IMR-90 (cell line): ENCODE results near the gene CDK17. TPM values are rescaled to one million over a fixed set of nuclear protein-coding genes. Genes with fewer than 3 reads are reported as not detected.

ENCODE experiments used
- ATAC-seq: fragments of 200-7000 bp; cut with Tn5 transposase; 2 replicates; pipeline ENCODE4 v1.9.1; 2020; ENCODE audit warnings: low read depth, mild to moderate bottlenecking, moderate library complexity
- BruUV-seq: library from RNA; stranded (reverse); fragments of 400-500 nt; replicated peaks from 2 replicates; lab custom pipeline; 2021; lab: Mats Ljungman, UMichigan
- CTCF ChIA-PET: fragments of 300-600 bp; formaldehyde crosslinking; extraction: SDS; loops from one replicate; lab custom pipeline; 2021; ENCODE audit warnings: antibody characterized with exemption; lab: Yijun Ruan, JAX
- POLR2A ChIA-PET: fragments of 300-600 bp; sonication (Branson Sonifier 250); formaldehyde crosslinking; loops from one replicate; lab custom pipeline; 2022; ENCODE audit warnings: antibody characterized with exemption; ENCODE audit not compliant: unreplicated experiment; lab: Charles Lee
- DNase-seq: peaks from one replicate; pipeline ENCODE4 v3.0.0; 2013
- H2AFZ ChIP-seq: replicated peaks from 2 replicates; pipeline ENCODE3; 2013; ENCODE audit warnings: low read length, mild to moderate bottlenecking; ENCODE audit not compliant: poor library complexity
- H2AK5ac ChIP-seq: 2 replicates; pipeline ENCODE4 v1.6.1; 2013; ENCODE audit warnings: low read depth, low read length, inconsistent platforms
- H2AK9ac ChIP-seq: replicated peaks from 2 replicates; pipeline ENCODE3; 2013; ENCODE audit warnings: mild to moderate bottlenecking, low read depth, low read length, moderate library complexity; ENCODE audit not compliant: poor library complexity
- H2BK120ac ChIP-seq: 2 replicates; pipeline ENCODE4 v1.6.1; 2013; ENCODE audit warnings: low read depth, low read length, inconsistent platforms
- H2BK15ac ChIP-seq: 3 replicates; pipeline ENCODE4 v1.6.1; 2013; ENCODE audit warnings: low read depth, low read length, inconsistent platforms
- H2BK20ac ChIP-seq: 2 replicates; pipeline ENCODE4 v1.6.1; 2013; ENCODE audit warnings: low read depth, mild to moderate bottlenecking, inconsistent platforms, low read length, moderate library complexity
- H2BK5ac ChIP-seq: 2 replicates; pipeline ENCODE4 v1.6.1; 2013; ENCODE audit warnings: mild to moderate bottlenecking, low read depth, low read length, inconsistent platforms; ENCODE audit not compliant: poor library complexity, severe bottlenecking
- H3K14ac ChIP-seq: replicated peaks from 2 replicates; pipeline ENCODE4 v1.6.1; 2013; ENCODE audit warnings: low read depth, low read length, inconsistent platforms
- H3K18ac ChIP-seq: 2 replicates; pipeline ENCODE4 v1.6.1; 2013; ENCODE audit warnings: low read depth, low read length, control low read depth
- H3K23ac ChIP-seq: 2 replicates; pipeline ENCODE4 v1.6.1; 2013; ENCODE audit warnings: low read depth, low read length, inconsistent platforms
- H3K27ac ChIP-seq: 2 replicates; pipeline ENCODE4 v1.5.1; 2013; ENCODE audit warnings: mild to moderate bottlenecking, control low read depth, low read length; ENCODE audit not compliant: insufficient read depth
- H3K27me3 ChIP-seq: 2 replicates; pipeline ENCODE4 v1.6.1; 2013; ENCODE audit warnings: low read length; ENCODE audit not compliant: control insufficient read depth, insufficient read depth
- H3K36me3 ChIP-seq: 2 replicates; pipeline ENCODE4 v1.6.1; 2013; ENCODE audit warnings: low read length, mixed read lengths; ENCODE audit not compliant: control insufficient read depth, insufficient read depth
- H3K4ac ChIP-seq: 2 replicates; pipeline ENCODE4 v1.6.1; 2013; ENCODE audit warnings: low read depth, low read length, inconsistent platforms
- H3K4me1 ChIP-seq: 2 replicates; pipeline ENCODE4 v1.6.1; 2013; ENCODE audit warnings: low read length, mixed read lengths; ENCODE audit not compliant: control insufficient read depth, insufficient read depth
- H3K4me2 ChIP-seq: 2 replicates; pipeline ENCODE4 v1.6.1; 2013; ENCODE audit warnings: low read depth, mild to moderate bottlenecking, control low read depth, low read length, moderate library complexity
- H3K4me3 ChIP-seq: 2 replicates; pipeline ENCODE4 v1.5.1; 2013; ENCODE audit warnings: low read depth, mild to moderate bottlenecking, control low read depth, low read length, moderate library complexity; ENCODE audit not compliant: insufficient read depth
- H3K56ac ChIP-seq: 2 replicates; pipeline ENCODE4 v1.6.1; 2013; ENCODE audit warnings: low read length, inconsistent platforms; ENCODE audit not compliant: insufficient read depth; ENCODE audit errors: extremely low read depth
- H3K79me1 ChIP-seq, 2 experiments: 2 replicates each; pipeline ENCODE4 v1.6.1; 2013; ENCODE audit warnings: low read length in 2 of 2, inconsistent platforms in 1 of 2, low read depth in 1 of 2
- H3K9ac ChIP-seq: 2 replicates; pipeline ENCODE4 v1.6.1; 2013; ENCODE audit warnings: low read depth, low read length, control low read depth
- H3K9me1 ChIP-seq: 2 replicates; pipeline ENCODE4 v1.6.1; 2013; ENCODE audit warnings: low read length, inconsistent platforms; ENCODE audit not compliant: insufficient read depth
- H3K9me3 ChIP-seq: 2 replicates; pipeline ENCODE4 v1.6.1; 2013; ENCODE audit warnings: low read length; ENCODE audit not compliant: control insufficient read depth, insufficient read depth
- H4K20me1 ChIP-seq: 2 replicates; pipeline ENCODE4 v1.6.1; 2013; ENCODE audit warnings: low read length, inconsistent platforms; ENCODE audit not compliant: insufficient read depth
- H4K5ac ChIP-seq: 2 replicates; pipeline ENCODE4 v1.6.1; 2013; ENCODE audit warnings: mild to moderate bottlenecking, low read depth, low read length, control low read depth
- H4K8ac ChIP-seq, 2 experiments: 2 replicates each; pipeline ENCODE4 v1.6.1; 2013; ENCODE audit warnings: low read depth in 2 of 2, low read length in 2 of 2, control low read depth in 1 of 2, inconsistent platforms in 1 of 2
- H4K91ac ChIP-seq: 2 replicates; pipeline ENCODE4 v1.6.1; 2013; ENCODE audit warnings: low read depth, low read length, inconsistent platforms; ENCODE audit not compliant: insufficient read depth
- BHLHE40 ChIP-seq: fragments of 150-350 bp; IDR thresholded peaks from 2 replicates; pipeline ENCODE4 v1.6.1; 2016; ENCODE audit warnings: mild to moderate bottlenecking, low read depth, low read length
- CTCF ChIP-seq: conservative IDR thresholded peaks from 2 replicates; pipeline ENCODE4 v1.5.1; 2012; ENCODE audit warnings: mild to moderate bottlenecking, low read depth, low read length, improper control_type of control experiment
- FOS ChIP-seq: fragments of 150-350 bp; IDR thresholded peaks from 2 replicates; pipeline ENCODE4 v1.6.1; 2016; ENCODE audit warnings: low read depth, low read length
- MAFK ChIP-seq: IDR thresholded peaks from 2 replicates; pipeline ENCODE4 v1.6.1; 2012; ENCODE audit warnings: low read depth, low read length, improper control_type of control experiment
- MAZ ChIP-seq: IDR thresholded peaks from 2 replicates; pipeline ENCODE4 v1.6.1; 2012; ENCODE audit warnings: low read depth, mild to moderate bottlenecking, low read length, improper control_type of control experiment, moderate library complexity, borderline replicate concordance
- NFE2L2 ChIP-seq: fragments of 150-350 bp; IDR thresholded peaks from 2 replicates; pipeline ENCODE4 v1.6.1; 2016; ENCODE audit warnings: low read depth, mild to moderate bottlenecking, low read length
- RAD21 ChIP-seq: IDR thresholded peaks from 2 replicates; pipeline ENCODE4 v1.6.1; 2012; ENCODE audit warnings: low read length, improper control_type of control experiment
- RCOR1 ChIP-seq: IDR thresholded peaks from 2 replicates; pipeline ENCODE4 v1.6.1; 2012; ENCODE audit warnings: mild to moderate bottlenecking, low read length, improper control_type of control experiment; ENCODE audit not compliant: insufficient replicate concordance
- RFX5 ChIP-seq: IDR thresholded peaks from 2 replicates; pipeline ENCODE4 v1.8.0; 2012; ENCODE audit warnings: low read depth, mild to moderate bottlenecking, low read length, moderate library complexity
- SMC3 ChIP-seq: fragments of 150-350 bp; IDR thresholded peaks from 2 replicates; pipeline ENCODE4 v1.6.1; 2016; ENCODE audit warnings: low read depth, mild to moderate bottlenecking, antibody characterized with exemption, low read length, moderate library complexity
- USF2 ChIP-seq: fragments of 150-350 bp; IDR thresholded peaks from 2 replicates; pipeline ENCODE4 v1.6.1; 2017; ENCODE audit warnings: mild to moderate bottlenecking, antibody characterized with exemption, low read length, low read depth
- WGBS, 2 experiments: methylation state at CpG; one replicate each; pipeline versions ENCODE4 v1.1.5 to v1.1.7; 2013; ENCODE audit warnings: missing lambda C conversion rate in 2 of 2; ENCODE audit not compliant: insufficient read length in 1 of 2; ENCODE audit errors: extremely low coverage in 2 of 2; 5-methylcytosine and 5-hydroxymethylcytosine counted together
- dilution Hi-C: fragments of 300-500 bp; cut with HindIII; formaldehyde crosslinking; loops from one replicate; pipeline ENCODE4 v1.14.3; 2018; ENCODE audit warnings: low sequenced_read_pairs; ENCODE audit not compliant: unreplicated experiment
- in situ Hi-C: fragments of 300-500 bp; cut with MboI; formaldehyde crosslinking; loops from 3 replicates; pipeline ENCODE4 v1.14.3; 2019; ENCODE audit warnings: low sequenced_read_pairs, inconsistent platforms, mixed read lengths
- intact Hi-C: fragments of 100-400 bp; cut with micrococcal nuclease; formaldehyde crosslinking; loops from 2 replicates; pipeline ENCODE4 v1.10.0; 2022
- polyA plus RNA-seq, 3 experiments: library from polyadenylated mRNA; depleted of rRNA; stranded (reverse); fragments of >200 nt; gene quantifications; 2 replicates each; pipeline ENCODE4 v1.2.3, GENCODE V29; 2012; ENCODE audit warnings: low replicate concordance in 1 of 3
- total RNA-seq: library from RNA; depleted of rRNA; stranded (reverse); fragments of >200 nt; gene quantifications from 2 replicates; pipeline ENCODE4 v1.2.3, GENCODE V29; 2012
- TF ChIP-seq, protein P1 (sequence below): fragments of 150-350 bp; IDR thresholded peaks from 2 replicates; pipeline ENCODE4 v1.6.1; 2016; ENCODE audit warnings: low read depth, mild to moderate bottlenecking, low read length, moderate library complexity, borderline replicate concordance

The CDK17 gene
- total and polyA plus RNA-seq, 2 of the 4 experiments (the other 2 are of a cell fraction): 14.5 to 50.2 TPM

DNA sequence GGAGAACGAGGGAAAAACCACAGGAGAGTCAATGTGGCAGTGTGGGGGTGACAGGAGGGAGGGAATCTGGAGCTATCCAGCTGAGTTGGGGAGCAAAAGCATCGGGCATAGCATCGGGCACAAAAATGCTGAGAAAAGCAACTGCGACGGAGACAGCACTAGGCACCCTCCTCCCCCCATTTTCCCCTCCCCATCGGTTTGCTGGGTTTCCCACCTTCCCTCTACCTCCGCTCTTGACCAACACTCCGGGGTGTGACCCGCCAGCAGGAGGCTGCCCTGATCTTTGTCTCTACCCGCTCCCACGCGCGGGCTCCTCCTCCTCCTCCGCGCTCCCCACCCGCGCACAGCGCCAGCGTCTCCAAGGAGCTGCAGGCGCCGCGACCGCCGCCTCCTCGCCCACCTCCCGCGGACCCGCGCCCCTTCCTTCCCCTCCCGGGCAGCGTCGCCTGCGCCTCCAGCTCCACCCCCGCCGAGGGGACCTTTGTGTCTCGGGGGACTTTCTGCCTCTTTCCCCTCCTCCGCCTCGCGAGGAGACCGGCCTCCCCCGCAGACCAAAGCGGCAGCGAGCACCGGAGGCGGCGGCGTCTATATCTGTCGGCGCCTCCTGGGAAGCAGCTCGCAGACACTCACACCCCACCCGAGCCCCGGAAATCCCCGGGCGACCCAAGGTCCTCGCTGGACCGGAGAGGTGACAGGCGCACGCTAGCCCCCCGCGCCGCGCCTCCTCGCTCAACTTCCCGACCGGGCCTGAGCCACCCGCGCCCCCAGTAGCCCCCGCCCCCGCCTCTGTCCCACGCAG is 920 bp downstream of the CDK17 start:
- H4K5ac ChIP-seq: peak overlapping the region; percentile 49
- H3K79me1 ChIP-seq: peaks cover 0 to 23% of the 10 kb centered on the region in 2 experiments; a peak in 2 of 4 replicates
- dilution Hi-C loops (no loop called here), in situ Hi-C loops (no loop called here), intact Hi-C loops (loop anchor here (5.0 to 10.0 kb wide), 2 partner anchors 92 to 125 kb away; no protein-coding TSS in a partner anchor)
- H2AK5ac ChIP-seq: peak overlapping the region; percentile 75
- H3K27ac ChIP-seq: peak overlapping the region; percentile 85
- peak overlapping the region; percentile 91 for H2AFZ ChIP-seq
- CTCF ChIA-PET: interaction anchor here (0.7 to 1.9 kb wide), 4 partner anchors 9 to 162 kb away, joined by 3 to 6 read pairs (median 5); no protein-coding TSS in a partner anchor
- peak overlapping the region; percentile 73 for H2BK120ac ChIP-seq
- H3K4me2 ChIP-seq: peak overlapping the region; percentile 99
- WGBS, 2 experiments: 1% methylated on average over 51 of the region's 70 CpGs; no CpG with 5 or more reads in 1 of the 2 experiments
- H3K27me3 ChIP-seq: no peaks in the 10 kb centered on the region
- peak overlapping the region; percentile 91 for H3K18ac ChIP-seq
- ATAC-seq (peak; percentile 48), DNase-seq (peak; percentile 72)
- peak overlapping the region; percentile 91 for H3K14ac ChIP-seq
- peak overlapping the region; percentile 85 for H2AK9ac ChIP-seq
- peaks cover 5% of the 10 kb centered on the region; the same call in 1 of the 2 replicates for H3K9me1 ChIP-seq
- H2BK20ac ChIP-seq: peak overlapping the region; percentile 3; the same call in 1 of the 2 replicates
- peak overlapping the region; percentile 69 for H3K23ac ChIP-seq
- H4K91ac ChIP-seq: peak overlapping the region; percentile 85
- H3K36me3 ChIP-seq: no peaks in the 10 kb centered on the region
- H3K9me3 ChIP-seq: no peaks in the 10 kb centered on the region
- POLR2A ChIA-PET: interaction anchor here (0.6 kb wide), 1 partner anchor 18 kb away, joined by 3 read pairs; no protein-coding TSS in a partner anchor
- peak overlapping the region; percentile 88 for H3K4ac ChIP-seq
- peak overlapping the region; percentile 56 for H4K8ac ChIP-seq
- H3K4me3 ChIP-seq: peak overlapping the region; percentile 82
- H3K56ac ChIP-seq: peak overlapping the region; percentile 85
- peaks cover 41% of the 10 kb centered on the region for H4K20me1 ChIP-seq
- peak overlapping the region; percentile 17 for H2BK15ac ChIP-seq
- peak overlapping the region; percentile 95 for H3K9ac ChIP-seq
- no TSS peak for BruUV-seq
- H2BK5ac ChIP-seq: peak overlapping the region; percentile 91
- H3K4me1 ChIP-seq: peaks cover 2% of the 10 kb centered on the region; the same call in 1 of the 2 replicates
- TF ChIP-seq USF2 (no peak), FOS (no peak), NFE2L2 (no peak), MAFK (peak; percentile 40), RFX5 (no peak), RAD21 (peak; percentile 13), MAZ (peak; percentile 67; the same call in 1 of the 2 replicates), BHLHE40 (no peak), RCOR1 (no peak), SMC3 (0 out of 2 replicates have a peak, but pooled peaks have one; percentile 14), CTCF (0 out of 2 replicates have a peak, but pooled peaks have one; percentile 17)
- TF ChIP-seq, protein P1, sequence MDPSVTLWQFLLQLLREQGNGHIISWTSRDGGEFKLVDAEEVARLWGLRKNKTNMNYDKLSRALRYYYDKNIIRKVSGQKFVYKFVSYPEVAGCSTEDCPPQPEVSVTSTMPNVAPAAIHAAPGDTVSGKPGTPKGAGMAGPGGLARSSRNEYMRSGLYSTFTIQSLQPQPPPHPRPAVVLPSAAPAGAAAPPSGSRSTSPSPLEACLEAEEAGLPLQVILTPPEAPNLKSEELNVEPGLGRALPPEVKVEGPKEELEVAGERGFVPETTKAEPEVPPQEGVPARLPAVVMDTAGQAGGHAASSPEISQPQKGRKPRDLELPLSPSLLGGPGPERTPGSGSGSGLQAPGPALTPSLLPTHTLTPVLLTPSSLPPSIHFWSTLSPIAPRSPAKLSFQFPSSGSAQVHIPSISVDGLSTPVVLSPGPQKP: no peak
